HepG2 (cell line): ENCODE data around the gene GNAI2.

Source experiments
- POLR2AphosphoS5 ChIP-seq: IDR thresholded peaks from 2 replicates; pipeline ENCODE4 v1.6.1; 2012; ENCODE audit warnings: low read depth, low read length
- RAD21 ChIP-seq: fragments of 450-650 bp; formaldehyde crosslinking; IDR thresholded peaks from 2 replicates; pipeline ENCODE4 v1.5.0; 2020; ENCODE audit warnings: mild to moderate bottlenecking
- SIN3A ChIP-seq: IDR thresholded peaks from 2 replicates; pipeline ENCODE4 v1.6.1; 2011; ENCODE audit warnings: low read depth, mild to moderate bottlenecking, control low read depth, low read length, borderline replicate concordance
- SRF ChIP-seq: IDR thresholded peaks from 2 replicates; pipeline ENCODE4 v1.6.1; 2011; ENCODE audit warnings: mild to moderate bottlenecking, low read depth, low read length, moderate library complexity
- TCF12 ChIP-seq, 2 experiments: fragments of 450-650 bp in 1 of 2; sonication (generic) in 1 of 2; formaldehyde crosslinking in 1 of 2; IDR thresholded peaks; 2 replicates each; pipeline versions ENCODE4 v1.6.1 to v1.8.0; 2017 to 2022; ENCODE audit warnings: antibody characterized with exemption in 1 of 2, mild to moderate bottlenecking in 1 of 2, missing genetic modification reagents in 1 of 2, moderate library complexity in 1 of 2
- ZNF138 ChIP-seq: sonication (generic); formaldehyde crosslinking; IDR thresholded peaks from 2 replicates; pipeline ENCODE4 v1.5.0; 2020; ENCODE audit warnings: mild to moderate bottlenecking, low read depth, missing genetic modification reagents
- ZNF331 ChIP-seq: sonication (generic); formaldehyde crosslinking; IDR thresholded peaks from 2 replicates; pipeline ENCODE4 v1.4.0; 2020; ENCODE audit warnings: missing genetic modification reagents
- ZNF652 ChIP-seq: IDR thresholded peaks from 2 replicates; pipeline ENCODE4 v1.6.1; 2016; ENCODE audit warnings: low read depth, borderline replicate concordance
- ZZZ3 ChIP-seq: sonication (generic); formaldehyde crosslinking; IDR thresholded peaks from 2 replicates; pipeline ENCODE4 v1.4.0; 2020; ENCODE audit warnings: missing genetic modification reagents, mild to moderate bottlenecking, borderline replicate concordance
- TF ChIP-seq, protein P1 (sequence below): sonication (generic); formaldehyde crosslinking; IDR thresholded peaks from 2 replicates; pipeline ENCODE4 v1.5.0; 2020; ENCODE audit warnings: mild to moderate bottlenecking, missing genetic modification reagents, moderate library complexity
- TF ChIP-seq, protein P2 (sequence below): sonication (generic); formaldehyde crosslinking; IDR thresholded peaks from 2 replicates; pipeline ENCODE4 v1.5.0; 2020; ENCODE audit warnings: missing genetic modification reagents

- TF ChIP-seq ZZZ3 (no peak), ZNF652 (no peak), POLR2AphosphoS5 (peak; percentile 99), TCF12 (IDR thresholded peaks at IDR 0.05) (no peak), TCF12 (CRISPR knock-in tag; IDR thresholded peaks at IDR 0.05) (no peak), ZNF138 (0 out of 2 replicates have a peak, but pooled peaks have one; percentile 47), SIN3A (peak; percentile 72; the same call in 1 of the 2 replicates), ZNF331 (CRISPR knock-in tag) (peak; percentile 34; the same call in 1 of the 2 replicates), SRF (no peak), RAD21 (peak; percentile 86)
- TF ChIP-seq, protein P1, sequence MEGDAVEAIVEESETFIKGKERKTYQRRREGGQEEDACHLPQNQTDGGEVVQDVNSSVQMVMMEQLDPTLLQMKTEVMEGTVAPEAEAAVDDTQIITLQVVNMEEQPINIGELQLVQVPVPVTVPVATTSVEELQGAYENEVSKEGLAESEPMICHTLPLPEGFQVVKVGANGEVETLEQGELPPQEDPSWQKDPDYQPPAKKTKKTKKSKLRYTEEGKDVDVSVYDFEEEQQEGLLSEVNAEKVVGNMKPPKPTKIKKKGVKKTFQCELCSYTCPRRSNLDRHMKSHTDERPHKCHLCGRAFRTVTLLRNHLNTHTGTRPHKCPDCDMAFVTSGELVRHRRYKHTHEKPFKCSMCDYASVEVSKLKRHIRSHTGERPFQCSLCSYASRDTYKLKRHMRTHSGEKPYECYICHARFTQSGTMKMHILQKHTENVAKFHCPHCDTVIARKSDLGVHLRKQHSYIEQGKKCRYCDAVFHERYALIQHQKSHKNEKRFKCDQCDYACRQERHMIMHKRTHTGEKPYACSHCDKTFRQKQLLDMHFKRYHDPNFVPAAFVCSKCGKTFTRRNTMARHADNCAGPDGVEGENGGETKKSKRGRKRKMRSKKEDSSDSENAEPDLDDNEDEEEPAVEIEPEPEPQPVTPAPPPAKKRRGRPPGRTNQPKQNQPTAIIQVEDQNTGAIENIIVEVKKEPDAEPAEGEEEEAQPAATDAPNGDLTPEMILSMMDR (CRISPR knock-in tag), result peak; percentile 91
- TF ChIP-seq, protein P2, sequence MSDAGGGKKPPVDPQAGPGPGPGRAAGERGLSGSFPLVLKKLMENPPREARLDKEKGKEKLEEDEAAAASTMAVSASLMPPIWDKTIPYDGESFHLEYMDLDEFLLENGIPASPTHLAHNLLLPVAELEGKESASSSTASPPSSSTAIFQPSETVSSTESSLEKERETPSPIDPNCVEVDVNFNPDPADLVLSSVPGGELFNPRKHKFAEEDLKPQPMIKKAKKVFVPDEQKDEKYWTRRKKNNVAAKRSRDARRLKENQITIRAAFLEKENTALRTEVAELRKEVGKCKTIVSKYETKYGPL (CRISPR knock-in tag), result 0 out of 2 replicates have a peak, but pooled peaks have one; percentile 37
Observed at GRCh38 chr3:50303013-50303815, 67.2 kb downstream of the GNAI2 start, which contains the start of gene HYAL1.
